ENCODE results near the gene EBP. TPM values are rescaled to one million over a fixed set of nuclear protein-coding genes. Genes with fewer than 3 reads are reported as not detected.

Gene EBP
- total and polyA plus RNA-seq, 2 of the 8 experiments (the other 6 are each of a cell fraction or from before 2014, with no cell fraction given) = 143 to 286 TPM

GRCh38 chrX:48560681-48561080 lies 39.1 kb downstream of the EBP start:
- H3K4ac ChIP-seq (replicated peaks; ENCODE audit: insufficient read length, low read depth, low read length) = no peak overlapping the region
- no peak overlapping the region for H3K27ac ChIP-seq (ENCODE audit: low read depth, low read length)
- DNase-seq (ENCODE audit: low read depth in 1 of 2, low spot score in 2 of 2) (no peak), FAIRE-seq (no peak)
- no peaks in the 10 kb centered on the region for H3K9me3 ChIP-seq (ENCODE audit: insufficient read depth in 2 of 2, low read depth in 1 of 2, low read length in 1 of 2)
- H2BK15ac ChIP-seq (ENCODE audit: low read length) = no peak overlapping the region
- H4K20me1 ChIP-seq (replicated peaks in 1 of 2; ENCODE audit: control insufficient read depth in 1 of 2, insufficient read depth in 2 of 2, low read length in 2 of 2) = no peaks in the 10 kb centered on the region
- no peak overlapping the region for H3K56ac ChIP-seq (replicated peaks; ENCODE audit: insufficient read length, low read depth, low read length)
- no peak overlapping the region for H4K8ac ChIP-seq (ENCODE audit: extremely low read depth, insufficient read depth, low read length)
- peaks cover 0 to 8% (median under 1%) of the 10 kb centered on the region in 4 experiments; a peak in 3 of 8 replicates for H3K36me3 ChIP-seq (ENCODE audit: control insufficient read depth in 2 of 4, insufficient read depth in 4 of 4, low read length in 3 of 4)
- no peak overlapping the region for H3K4me3 ChIP-seq (ENCODE audit: extremely low read depth in 1 of 4, insufficient read depth in 2 of 4, low read depth in 3 of 4, low read length in 4 of 4)
- no peaks in the 10 kb centered on the region for H3K23me2 ChIP-seq (ENCODE audit: low read depth, low read length)
- WGBS, 2 experiments (ENCODE audit: extremely low coverage in 1 of 2, insufficient coverage in 1 of 2, insufficient read length in 1 of 2, insufficient replicate concordance in 2 of 2, low coverage in 1 of 2, low lambda C conversion rate in 2 of 2, missing lambda C conversion rate in 1 of 2) = 95% methylated on average over 10 of the region's 12 CpGs; no CpG with 5 or more reads in 1 of the 2 experiments
- CTCF ChIA-PET (ENCODE audit: partially characterized antibody) = no interaction called here
- H2BK120ac ChIP-seq (replicated peaks; ENCODE audit: low read depth, low read length) = no peak overlapping the region
- H2BK12ac ChIP-seq (ENCODE audit: low read depth, low read length) = no peak overlapping the region
- H3K14ac ChIP-seq (ENCODE audit: insufficient read length) = no peak overlapping the region
- H3K9ac ChIP-seq (replicated peaks in 1 of 4; ENCODE audit: extremely low read depth in 1 of 4, low read depth in 3 of 4, low read length in 3 of 4) = no peak overlapping the region
- no peaks in the 10 kb centered on the region for H3K4me1 ChIP-seq (replicated peaks in 1 of 4; ENCODE audit: control insufficient read depth in 3 of 4, insufficient read depth in 4 of 4, low read length in 3 of 4)
- POLR2A ChIA-PET (ENCODE audit: partially characterized antibody) = interaction anchor here (2.9 kb wide), 1 partner anchor 14 kb away, joined by 11 read pairs; the partner anchor contains the start of gene RBM3
- H2BK20ac ChIP-seq (ENCODE audit: low read length) = no peak overlapping the region
- no peak overlapping the region for H2BK5ac ChIP-seq (ENCODE audit: low read depth, low read length)
- no peak overlapping the region for H3K18ac ChIP-seq (ENCODE audit: extremely low read depth, low read length)
- H4K91ac ChIP-seq (replicated peaks; ENCODE audit: insufficient read length, low read length) = no peak overlapping the region
- TF ChIP-seq KDM4A (IDR thresholded peaks at IDR 0.05; ENCODE audit: low read depth, low read length, severe bottlenecking) (no peak), SUZ12 (IDR thresholded peaks at IDR 0.05; ENCODE audit: low read length) (no peak), ATF3 (IDR thresholded peaks at IDR 0.05; ENCODE audit: insufficient read depth, low read depth, low read length) (no peak), ZNF274 (IDR thresholded peaks at IDR 0.05; ENCODE audit: borderline replicate concordance, extremely low read depth, low read length) (no peak), TAF1 (IDR thresholded peaks at IDR 0.05; ENCODE audit: low read depth, low read length) (no peak), SAP30 (IDR thresholded peaks at IDR 0.05; ENCODE audit: insufficient read depth, insufficient replicate concordance, low read length) (no peak), CTBP2 (IDR thresholded peaks at IDR 0.05; ENCODE audit: borderline replicate concordance, insufficient read depth, insufficient read length, low read length) (no peak)
- TF ChIP-seq, protein P1, sequence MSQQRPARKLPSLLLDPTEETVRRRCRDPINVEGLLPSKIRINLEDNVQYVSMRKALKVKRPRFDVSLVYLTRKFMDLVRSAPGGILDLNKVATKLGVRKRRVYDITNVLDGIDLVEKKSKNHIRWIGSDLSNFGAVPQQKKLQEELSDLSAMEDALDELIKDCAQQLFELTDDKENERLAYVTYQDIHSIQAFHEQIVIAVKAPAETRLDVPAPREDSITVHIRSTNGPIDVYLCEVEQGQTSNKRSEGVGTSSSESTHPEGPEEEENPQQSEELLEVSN (IDR thresholded peaks at IDR 0.05) = no peak
- TF ChIP-seq, protein P2, sequence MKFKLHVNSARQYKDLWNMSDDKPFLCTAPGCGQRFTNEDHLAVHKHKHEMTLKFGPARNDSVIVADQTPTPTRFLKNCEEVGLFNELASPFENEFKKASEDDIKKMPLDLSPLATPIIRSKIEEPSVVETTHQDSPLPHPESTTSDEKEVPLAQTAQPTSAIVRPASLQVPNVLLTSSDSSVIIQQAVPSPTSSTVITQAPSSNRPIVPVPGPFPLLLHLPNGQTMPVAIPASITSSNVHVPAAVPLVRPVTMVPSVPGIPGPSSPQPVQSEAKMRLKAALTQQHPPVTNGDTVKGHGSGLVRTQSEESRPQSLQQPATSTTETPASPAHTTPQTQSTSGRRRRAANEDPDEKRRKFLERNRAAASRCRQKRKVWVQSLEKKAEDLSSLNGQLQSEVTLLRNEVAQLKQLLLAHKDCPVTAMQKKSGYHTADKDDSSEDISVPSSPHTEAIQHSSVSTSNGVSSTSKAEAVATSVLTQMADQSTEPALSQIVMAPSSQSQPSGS (IDR thresholded peaks at IDR 0.05; ENCODE audit: low read length) = no peak
- H3K79me2 ChIP-seq (ENCODE audit: control insufficient read depth in 1 of 2, insufficient read depth in 2 of 2, low read length in 2 of 2) = no peaks in the 10 kb centered on the region
- no peak overlapping the region for H4K5ac ChIP-seq (ENCODE audit: insufficient read length, low read depth, low read length)
- no peak overlapping the region for H2AFZ ChIP-seq (ENCODE audit: low read length)
- H3K23ac ChIP-seq (ENCODE audit: insufficient read length) = no peak overlapping the region
- H3K4me2 ChIP-seq (ENCODE audit: insufficient read depth in 1 of 2, low read depth in 2 of 2, low read length in 2 of 2) = no peak overlapping the region
- H2AK5ac ChIP-seq (ENCODE audit: low read depth, low read length) = no peak overlapping the region
- H3K79me1 ChIP-seq (ENCODE audit: low read depth, low read length) = no peaks in the 10 kb centered on the region
- no peaks in the 10 kb centered on the region for H3K27me3 ChIP-seq (replicated peaks in 1 of 4; ENCODE audit: control insufficient read depth in 3 of 4, extremely low read depth in 1 of 4, insufficient read depth in 3 of 4, low read length in 3 of 4)
